CD4-positive, alpha-beta T cell treated with Interleukin-10 for 1 hour (primary cell): Measurements from ENCODE around the gene LPP.
"Not testable (repeated sequence)": the region's sequence is repeated elsewhere in the genome, so short reads cannot be mapped to it uniquely, and the experiment has no call there.

Source experiments
- DNase-seq: peaks from one replicate; pipeline ENCODE4 v3.0.0-alpha.2; 2020

LPP gene

GRCh38 chr3:188577539-188577938, 423.6 kb downstream of the LPP start:
- no peak for DNase-seq

- DNase-seq, result no peak
Observed at GRCh38 chr3:188578576-188579363, 424.8 kb downstream of the LPP start.

- no peak for DNase-seq
Observed at GRCh38 chr3:188580223-188580622, 426.3 kb downstream of the LPP start.

GRCh38 chr3:188580659-188581058, 426.7 kb downstream of the LPP start:
- no peak for DNase-seq

- DNase-seq, result no peak
Observed at GRCh38 chr3:188581365-188581764, 427.4 kb downstream of the LPP start.

GRCh38 chr3:188581792-188582191, 427.8 kb downstream of the LPP start:
- DNase-seq, result no peak

- no peak for DNase-seq
Observed at GRCh38 chr3:188583341-188584161, 429.6 kb downstream of the LPP start.

GRCh38 chr3:188584162-188584529, 430.2 kb downstream of the LPP start:
- no peak for DNase-seq

GRCh38 chr3:188584958-188585689, 431.2 kb downstream of the LPP start:
- DNase-seq, result no peak

- no peak for DNase-seq
Observed at GRCh38 chr3:188589071-188589470, 435.1 kb downstream of the LPP start.

GRCh38 chr3:188589771-188590170, 435.8 kb downstream of the LPP start:
- DNase-seq, result no peak

GRCh38 chr3:188590557-188590956, 436.6 kb downstream of the LPP start:
- DNase-seq, result no peak

GRCh38 chr3:188594139-188594538, 440.2 kb downstream of the LPP start:
- no peak for DNase-seq

GRCh38 chr3:188595890-188596376, 442.0 kb downstream of the LPP start:
- DNase-seq, result no peak

GRCh38 chr3:188598894-188599293, 444.9 kb downstream of the LPP start:
- DNase-seq, result no peak

GRCh38 chr3:188602111-188602510, 448.2 kb downstream of the LPP start:
- DNase-seq, result no peak

- DNase-seq, result no peak
Observed at GRCh38 chr3:188602620-188603019, 448.7 kb downstream of the LPP start.

- DNase-seq, result no peak
Observed at GRCh38 chr3:188604651-188605050, 450.7 kb downstream of the LPP start.

- DNase-seq, result no peak
Observed at GRCh38 chr3:188605231-188605630, 451.3 kb downstream of the LPP start.

- DNase-seq, result no peak
Observed at GRCh38 chr3:188605905-188606304, 451.9 kb downstream of the LPP start.

GRCh38 chr3:188607805-188608315, 453.9 kb downstream of the LPP start:
- no peak for DNase-seq

GRCh38 chr3:188608401-188608800, 454.4 kb downstream of the LPP start:
- no peak for DNase-seq

GRCh38 chr3:188613721-188614120, 459.8 kb downstream of the LPP start:
- not testable (repeated sequence) for DNase-seq
